Activated CD8-positive, alpha-beta memory T cell treated with anti-CD3 and anti-CD28 coated beads for 1 hour (primary cell): ENCODE measurements around the gene SNCB.
A peak's percentile ranks its signal among the peaks of the same experiment; 100 is the strongest.

ENCODE experiments used
- DNase-seq, 2 donors: peaks; one replicate each; pipeline ENCODE4 v3.0.0-alpha.2; 2020; ENCODE audit warnings: low read depth in 1 of 2; ENCODE audit errors: extremely low read depth in 1 of 2

Gene SNCB

DNA sequence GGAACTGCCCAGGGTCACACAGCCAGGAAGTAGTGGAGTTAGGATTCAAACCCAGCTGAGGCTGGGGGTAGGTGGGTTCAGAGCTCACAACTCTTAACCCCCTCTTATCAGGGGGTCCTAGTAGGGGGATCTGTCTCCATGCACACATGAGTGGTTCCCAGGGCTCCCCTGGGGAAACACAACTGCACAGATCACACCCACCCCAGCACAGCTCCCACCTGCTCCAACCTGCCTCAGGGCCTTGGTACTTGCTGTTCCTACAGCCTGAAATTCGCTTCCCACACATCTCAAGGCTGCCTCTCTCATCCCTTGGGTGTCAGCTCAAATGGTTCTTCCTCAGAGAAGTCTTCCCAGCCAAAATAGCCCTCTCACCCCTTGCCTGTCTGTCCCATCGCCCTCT, 4.8 kb downstream of the SNCB start:
- no peak for DNase-seq

DNA sequence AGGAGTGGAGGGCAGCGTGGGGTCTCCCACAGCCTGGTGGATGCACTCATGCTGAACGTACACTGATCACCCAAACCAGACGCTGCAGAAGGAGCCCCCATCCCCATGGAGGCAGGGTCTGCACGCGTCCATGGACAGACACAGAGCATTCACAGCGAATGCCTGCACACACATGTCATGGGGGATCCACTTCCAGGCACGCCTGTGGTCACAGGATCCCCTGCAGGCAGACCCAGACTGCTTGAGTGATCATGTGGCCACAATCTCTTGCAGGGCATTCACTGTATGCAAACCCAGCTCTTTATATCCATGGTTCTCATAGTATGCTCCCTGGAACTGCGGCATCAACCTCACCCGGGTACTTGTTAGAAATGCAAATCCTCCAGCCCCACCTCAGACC, 5.4 kb downstream of the SNCB start:
- DNase-seq, result no peak

DNA sequence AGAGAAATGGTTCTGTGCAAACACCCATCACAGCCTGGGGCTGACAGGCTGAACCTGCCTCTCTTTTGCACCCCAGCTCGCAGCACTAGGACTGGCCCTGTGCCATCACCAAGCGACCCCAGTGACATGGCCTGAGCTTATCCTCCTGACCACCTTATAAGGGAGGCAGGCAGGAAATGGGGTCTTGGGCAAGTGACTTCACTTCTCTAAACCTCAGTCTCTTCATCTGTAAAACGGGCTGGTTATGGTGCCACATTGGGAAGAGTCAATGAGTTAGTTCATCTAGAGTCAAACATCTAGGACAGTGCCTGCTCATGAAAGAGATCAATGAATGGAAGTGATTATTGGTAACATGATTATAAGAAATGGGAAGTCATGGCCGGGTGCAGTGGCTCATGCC, 6.2 kb downstream of the SNCB start:
- no peak for DNase-seq

DNA sequence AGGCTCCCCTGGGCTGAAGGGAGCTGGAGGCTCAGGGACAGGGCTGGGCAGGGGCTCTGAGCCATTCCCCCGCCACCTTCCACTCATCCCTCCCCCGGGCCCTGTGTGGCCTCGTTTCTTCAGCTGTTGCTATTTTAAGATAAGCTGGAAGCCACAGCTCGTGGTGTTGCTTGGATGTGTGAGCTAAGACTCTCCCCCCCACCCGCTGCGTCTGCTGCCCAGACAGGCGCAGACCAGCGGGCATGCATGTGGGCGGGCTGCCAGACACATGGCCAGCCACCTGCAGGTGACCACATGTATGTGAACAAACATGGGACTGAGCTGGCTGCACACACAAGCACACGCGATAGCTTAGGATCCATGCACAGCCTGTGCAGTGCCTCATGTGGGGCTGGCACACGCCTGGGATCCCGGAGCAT, 8.7 kb downstream of the SNCB start:
- DNase-seq, result no peak

DNA sequence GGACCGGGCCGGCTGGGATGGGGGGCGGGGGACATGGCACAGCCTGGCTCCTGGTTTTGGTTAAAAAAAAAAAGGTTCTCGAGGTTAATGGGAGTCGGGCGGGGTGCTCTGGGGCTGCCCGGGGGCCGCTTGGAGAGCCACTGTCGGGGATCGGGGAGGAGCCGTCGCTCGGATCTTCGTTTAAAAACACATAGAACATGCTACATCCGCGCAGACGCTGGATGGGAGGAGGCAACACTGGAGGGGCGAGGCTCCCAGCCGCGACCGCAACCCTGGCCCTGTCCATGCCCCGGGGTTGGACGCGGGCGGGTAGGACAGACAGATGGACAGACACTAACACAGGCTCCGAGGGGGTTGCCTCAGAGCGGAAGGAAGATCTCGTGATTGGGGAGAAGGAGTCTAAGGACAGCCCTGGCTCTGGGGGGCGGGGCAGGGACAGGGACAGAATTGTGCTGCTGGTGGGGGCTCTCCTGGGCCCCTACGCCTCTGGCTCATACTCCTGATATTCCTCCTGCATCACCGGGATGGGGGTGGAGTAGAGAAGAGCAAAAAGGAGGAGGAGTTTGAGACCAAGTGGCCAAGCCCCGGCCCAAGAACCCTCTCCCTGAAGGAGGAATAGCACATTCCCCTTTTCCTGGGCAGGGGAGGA, 9.9 kb downstream of the SNCB start:
- no peak for DNase-seq

GRCh38 chr5:176619569-176620332, 10.6 kb downstream of the SNCB start:
- no peak for DNase-seq

DNA sequence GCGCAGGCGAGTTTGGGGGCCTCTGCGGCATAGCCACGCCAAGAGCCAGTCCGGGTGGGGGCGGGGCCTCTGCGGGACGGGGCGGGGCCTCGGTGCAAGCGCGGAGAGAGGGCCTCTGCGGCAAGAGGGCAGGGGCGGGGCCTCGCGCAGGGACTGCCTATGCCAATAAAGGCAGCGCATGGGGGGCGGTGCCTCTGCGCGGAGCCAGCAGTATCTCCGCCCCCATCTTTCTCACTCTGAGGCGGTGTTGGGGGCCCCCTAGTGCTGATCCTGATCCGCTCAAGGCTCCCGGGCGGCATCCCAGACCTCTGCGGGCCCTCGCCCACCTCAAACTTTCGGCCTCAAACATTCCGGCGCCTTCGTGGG, 11.1 kb downstream of the SNCB start:
- peak; percentile 52 to 57 for DNase-seq

DNA sequence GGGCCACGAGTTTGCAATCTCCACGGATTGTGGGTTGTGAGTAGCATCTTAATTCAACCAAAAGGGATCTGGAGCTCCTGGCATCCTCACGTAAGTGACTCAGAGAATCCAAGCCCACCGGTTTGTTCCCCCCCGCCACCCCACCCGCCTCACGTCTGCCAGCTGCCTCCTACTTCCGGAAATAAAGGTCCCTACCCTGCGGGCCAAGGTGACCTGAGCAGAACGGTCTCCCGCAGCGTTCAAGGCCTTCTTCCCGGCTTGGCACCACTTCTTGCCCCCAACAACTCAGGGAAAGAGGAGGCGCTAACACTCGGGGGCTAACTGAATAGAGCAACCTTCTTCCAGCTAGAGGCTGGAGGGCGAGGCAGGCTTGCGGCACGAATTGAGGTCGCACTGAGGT, 11.6 kb downstream of the SNCB start:
- DNase-seq, result no peak

GRCh38 chr5:176616511-176616910, 13.8 kb downstream of the SNCB start:
- no peak for DNase-seq

GRCh38 chr5:176614805-176615478, 15.4 kb downstream of the SNCB start:
- DNase-seq, result no peak

DNA sequence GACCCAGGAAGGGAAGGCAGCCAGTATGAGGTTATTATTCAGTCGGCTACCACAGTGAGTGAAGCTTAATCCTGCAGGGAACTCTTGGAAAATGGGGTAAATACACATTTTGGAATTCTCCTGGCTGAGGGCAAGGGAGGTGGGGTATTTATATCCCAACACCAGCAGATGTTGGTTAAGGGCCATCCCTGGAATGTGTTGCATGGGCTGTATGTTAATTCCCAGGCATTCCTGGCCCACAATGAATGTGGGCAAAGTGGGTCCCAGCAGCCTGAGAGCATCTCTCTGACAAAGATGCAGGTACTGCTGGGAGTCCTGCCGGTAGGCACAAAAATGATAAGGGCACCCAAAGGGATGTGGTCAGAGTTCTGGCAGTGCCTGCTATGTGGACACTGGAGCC, 17.5 kb downstream of the SNCB start:
- no peak for DNase-seq

DNA sequence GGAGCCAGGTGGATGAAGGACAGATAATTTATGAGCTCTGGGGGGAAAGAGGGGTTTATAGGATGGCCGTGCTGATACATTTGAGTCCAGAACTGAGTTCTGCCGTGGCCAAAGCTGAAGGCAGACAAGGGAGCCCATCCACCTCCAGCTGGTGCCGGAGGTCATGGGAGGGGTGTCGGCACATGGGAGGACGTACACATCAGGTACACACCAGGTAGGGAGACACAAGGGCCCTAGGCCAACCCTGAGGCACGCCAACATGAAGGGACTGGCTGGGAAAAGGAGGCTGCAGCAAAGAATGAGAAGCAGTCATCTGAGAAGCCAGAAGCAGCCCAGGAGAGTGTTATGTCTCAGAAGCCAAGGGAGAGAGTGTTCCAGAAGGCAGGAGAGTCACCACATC, 18.3 kb downstream of the SNCB start:
- DNase-seq, result no peak

DNA sequence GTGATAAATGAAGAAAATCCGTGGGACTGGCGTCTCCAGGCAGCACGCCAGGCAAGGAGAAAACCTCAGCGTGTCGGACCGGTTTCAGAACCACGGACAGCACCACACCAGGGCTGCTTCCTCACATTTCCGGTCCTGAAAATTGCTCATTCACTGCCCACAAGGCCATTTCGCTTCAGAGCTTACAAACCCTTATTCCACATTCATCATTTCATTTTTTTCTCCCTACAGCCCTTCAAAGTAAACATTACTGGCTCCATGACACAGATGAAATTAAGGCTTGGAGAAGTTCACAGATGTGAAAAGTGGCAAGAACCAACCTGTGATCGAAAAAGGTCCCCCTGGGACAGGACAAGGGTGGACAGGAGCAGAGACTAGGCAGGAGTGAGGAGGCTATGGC, 18.9 kb downstream of the SNCB start:
- DNase-seq, result peak in 1 of 2 donors; percentile 37

DNA sequence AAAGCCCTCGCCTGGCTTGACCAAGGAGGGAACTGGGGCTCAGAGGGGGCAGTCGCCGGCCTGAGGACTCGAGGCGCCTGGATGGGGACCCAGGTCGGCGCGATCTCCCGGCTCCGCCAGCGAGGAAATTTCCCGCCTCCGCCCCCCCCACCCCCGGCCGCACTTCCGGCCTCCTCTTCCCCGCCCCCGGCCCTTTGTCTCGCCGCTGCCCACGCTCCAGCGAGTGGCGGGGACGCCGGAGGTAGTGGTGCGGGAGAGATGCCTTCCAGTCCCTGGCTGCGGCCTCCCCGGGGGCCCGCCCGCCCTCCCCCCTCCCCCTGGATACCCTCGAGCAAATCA, 19.9 kb downstream of the SNCB start:
- no peak for DNase-seq

DNA sequence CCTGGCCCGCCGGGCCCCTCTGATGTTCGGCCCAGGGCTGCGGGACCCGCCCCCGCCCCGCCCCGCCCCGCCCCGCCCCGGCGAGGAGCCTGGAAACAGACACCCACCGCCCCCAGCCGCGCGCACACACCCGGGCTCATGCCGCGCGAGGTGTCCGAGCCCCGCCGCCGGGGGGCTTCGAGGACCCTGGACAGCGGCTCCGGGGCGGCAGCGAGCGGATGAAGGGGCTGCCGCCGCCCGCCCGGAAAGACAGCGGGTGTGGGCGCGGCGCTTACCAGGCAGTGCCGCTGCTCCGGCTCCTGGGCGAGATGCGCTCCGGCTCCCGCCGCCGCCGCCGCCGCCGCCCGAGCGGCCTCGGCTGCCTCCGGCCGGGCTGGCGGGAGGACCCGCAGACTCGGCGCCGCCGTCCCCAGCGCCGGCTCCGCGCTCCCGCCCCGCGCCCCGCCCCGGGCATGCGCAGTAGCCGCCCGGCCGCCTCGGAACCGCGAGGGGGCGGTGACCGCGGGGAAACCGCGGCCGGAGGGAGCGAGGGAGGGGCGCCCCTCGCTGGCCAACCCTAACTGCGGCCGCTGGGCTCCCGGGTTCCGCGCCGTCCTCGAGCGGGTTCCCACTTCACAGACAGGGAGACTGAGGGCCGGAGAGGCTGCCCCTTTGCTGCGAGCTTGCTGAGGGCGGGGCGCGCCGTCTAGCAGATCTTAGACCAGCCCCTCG, 20.5 kb downstream of the SNCB start, which contains the start of gene GPRIN1:
GPRIN1 (minus strand) TSS at position 433 of the 711 bp plus-strand sequence. CDS start 10,322 bp downstream, outside the sequence.
- DNase-seq, result peak in 1 of 2 donors; percentile 48

DNA sequence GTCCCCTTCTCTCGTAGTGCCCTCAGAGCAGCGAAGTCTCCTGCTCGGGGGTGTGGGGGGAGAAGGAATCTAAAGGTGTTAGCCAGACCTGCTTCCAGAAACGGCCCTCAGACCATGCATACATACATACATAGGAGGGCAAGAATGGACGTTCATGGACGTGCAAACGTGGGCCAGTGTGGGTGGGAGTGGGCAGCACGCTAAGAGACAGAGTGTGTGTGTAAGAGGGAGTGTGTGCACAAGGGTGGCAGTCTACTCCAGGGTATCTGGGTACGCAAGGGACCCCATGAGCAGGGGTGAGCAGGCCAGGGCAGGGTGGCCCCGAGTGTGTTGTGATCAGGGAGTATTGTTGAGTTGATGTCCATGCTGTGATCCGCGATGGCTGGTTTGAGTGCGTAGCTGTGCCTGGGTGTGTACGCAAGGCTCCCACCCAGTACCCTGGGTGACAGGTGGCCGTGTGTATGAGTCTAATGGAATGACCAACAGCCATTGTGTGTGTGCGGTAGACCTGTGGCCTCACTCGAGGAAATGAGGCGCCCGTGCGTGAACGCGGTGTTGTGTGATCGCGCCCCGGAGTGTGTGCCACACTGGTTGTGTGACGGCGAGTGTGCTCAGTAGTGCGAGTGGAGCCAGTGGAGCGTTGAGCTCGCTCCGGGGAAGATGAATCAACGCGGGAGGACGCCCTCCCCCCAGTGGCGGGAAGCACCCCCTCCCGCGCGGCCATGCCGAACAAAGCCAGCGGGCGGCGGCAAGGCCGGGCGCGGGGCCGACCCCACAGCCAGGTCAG, 21.2 kb downstream of the SNCB start:
- no peak for DNase-seq

DNA sequence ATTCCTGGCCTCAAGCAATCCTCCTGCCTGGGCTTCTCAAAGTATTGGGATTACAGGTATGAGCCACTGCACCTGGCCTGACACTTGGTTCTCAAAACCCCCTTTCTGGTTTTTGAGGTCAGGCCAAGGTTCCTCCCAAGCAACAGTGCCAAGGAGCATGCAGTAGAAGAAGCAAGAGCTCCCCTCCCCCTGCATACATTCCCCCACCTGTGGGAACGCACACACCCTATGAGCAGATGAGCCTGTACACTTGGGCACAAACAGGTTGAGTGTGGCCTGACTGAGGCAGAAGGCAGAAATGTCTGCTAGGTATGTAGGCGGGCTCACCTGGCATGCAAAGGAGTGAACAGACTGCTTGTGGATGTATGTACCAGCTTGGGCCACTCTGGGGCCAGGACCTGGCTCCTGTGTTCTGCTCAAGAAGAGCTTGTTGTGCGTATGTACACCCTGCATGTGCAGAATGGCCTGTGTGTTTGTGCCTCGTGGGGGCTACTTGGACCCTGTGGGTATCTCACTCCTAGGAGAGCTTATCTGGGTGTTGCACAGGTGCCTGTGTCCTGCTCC, 22.1 kb downstream of the SNCB start:
- DNase-seq, result no peak

DNA sequence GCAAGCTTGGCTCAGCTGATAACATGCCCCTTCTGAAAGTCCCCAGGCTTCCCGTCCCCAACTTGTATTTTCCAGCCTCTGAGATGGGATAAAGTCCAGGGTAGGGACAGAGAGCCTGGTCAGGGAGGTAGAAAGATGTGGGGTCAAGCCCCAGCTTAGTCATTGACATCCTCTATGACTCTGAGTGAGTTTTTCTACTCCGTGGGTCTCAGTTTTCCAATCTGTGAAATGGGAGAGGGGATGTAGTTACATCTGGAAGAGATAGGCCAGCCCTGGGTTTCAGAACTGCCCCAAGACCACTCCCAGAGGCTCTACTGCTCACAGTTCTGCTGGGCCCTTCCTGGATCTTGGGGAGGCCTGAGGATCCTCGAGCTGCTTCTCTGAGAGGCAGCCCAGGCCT, 23.5 kb downstream of the SNCB start:
- DNase-seq, result no peak

DNA sequence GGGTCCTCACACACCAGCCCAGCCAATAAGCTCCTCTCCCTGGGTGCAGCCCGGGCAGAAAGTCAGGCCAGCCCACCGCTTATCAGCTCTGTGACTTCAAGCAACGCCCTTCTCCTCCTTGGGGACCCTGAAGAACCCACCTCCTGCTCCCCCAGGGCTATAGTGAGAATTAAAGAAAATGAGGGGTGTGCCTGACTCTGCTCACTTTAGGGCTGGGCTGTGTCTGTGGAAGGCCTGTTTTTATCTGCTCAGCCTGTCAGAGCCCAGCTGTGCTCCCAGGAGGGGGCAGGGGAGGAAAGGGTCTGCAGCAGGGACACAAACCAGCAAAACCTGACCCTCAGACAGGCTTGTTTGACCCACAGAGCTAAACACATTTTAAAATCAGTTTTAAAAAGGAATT, 24.3 kb downstream of the SNCB start:
- no peak for DNase-seq

- DNase-seq, result no peak
Measured at GRCh38 chr5:176603091-176603490, 27.2 kb downstream of the SNCB start.
